Loucy (cell line): ENCODE results near the gene RSPRY1.

Experiments used
- H2AFZ ChIP-seq: fragments of 200-600 bp; sonication (generic); 2 replicates; pipeline ENCODE4 v1.6.0; 2016; ENCODE audit warnings: antibody characterized with exemption, mild to moderate bottlenecking, low read length, moderate library complexity
- H3F3A ChIP-seq: fragments of 200-600 bp; 2 replicates; pipeline ENCODE4 v1.6.0; 2016; ENCODE audit warnings: antibody characterized with exemption, low read depth, mild to moderate bottlenecking
- H3K27me3 ChIP-seq: fragments of 200-600 bp; sonication (generic); 2 replicates; pipeline ENCODE4 v1.6.1; 2014; ENCODE audit warnings: low read length, mild to moderate bottlenecking; ENCODE audit not compliant: insufficient read depth, poor library complexity, severe bottlenecking
- H3K36me3 ChIP-seq: fragments of 200-600 bp; sonication (generic); 2 replicates; pipeline ENCODE4 v1.6.1; 2016; ENCODE audit warnings: low read length; ENCODE audit not compliant: insufficient read depth
- H3K4me1 ChIP-seq: fragments of 200-600 bp; sonication (generic); 2 replicates; pipeline ENCODE4 v1.5.1; 2014; ENCODE audit warnings: low read length, mild to moderate bottlenecking; ENCODE audit not compliant: insufficient read depth, poor library complexity, severe bottlenecking
- H3K4me2 ChIP-seq: fragments of 200-600 bp; sonication (generic); 2 replicates; pipeline ENCODE4 v1.6.0; 2014; ENCODE audit warnings: antibody characterized with exemption, low read length, low read depth, mild to moderate bottlenecking; ENCODE audit not compliant: poor library complexity, severe bottlenecking
- H3K4me3 ChIP-seq: fragments of 200-600 bp; sonication (generic); 2 replicates; pipeline ENCODE4 v1.5.1; 2014; ENCODE audit warnings: low read length, mild to moderate bottlenecking, mixed read lengths; ENCODE audit not compliant: poor library complexity, severe bottlenecking
- H3K79me2 ChIP-seq: fragments of 200-600 bp; sonication (generic); 2 replicates; pipeline ENCODE4 v1.6.1; 2014; ENCODE audit warnings: low read length; ENCODE audit not compliant: insufficient read depth
- H3K9ac ChIP-seq: fragments of 200-600 bp; sonication (generic); 2 replicates; pipeline ENCODE4 v1.6.0; 2014; ENCODE audit warnings: mild to moderate bottlenecking, low read depth, low read length, moderate library complexity; ENCODE audit not compliant: poor library complexity, severe bottlenecking
- H3K9me2 ChIP-seq: fragments of 200-600 bp; sonication (generic); replicated peaks from 2 replicates; pipeline ENCODE4 v1.6.1; 2016; ENCODE audit warnings: low read depth, low read length, mixed read lengths
- H3K9me3 ChIP-seq: fragments of 200-600 bp; sonication (generic); 2 replicates; pipeline ENCODE4 v1.6.1; 2014; ENCODE audit warnings: mild to moderate bottlenecking, antibody characterized with exemption, low read length, low read depth; ENCODE audit not compliant: insufficient read depth
- H4K20me1 ChIP-seq: fragments of 200-600 bp; sonication (generic); 2 replicates; pipeline ENCODE4 v1.6.0; 2014; ENCODE audit warnings: antibody characterized with exemption, low read length, mild to moderate bottlenecking; ENCODE audit not compliant: insufficient read depth, poor library complexity, severe bottlenecking
- EZH2phosphoT487 ChIP-seq: fragments of 200-600 bp; IDR thresholded peaks from 2 replicates; pipeline ENCODE4 v1.6.1; 2018; ENCODE audit warnings: antibody characterized with exemption, mild to moderate bottlenecking, moderate library complexity, borderline replicate concordance
- TF ChIP-seq, protein P1 (sequence below): fragments of 200-600 bp; sonication (generic); conservative IDR thresholded peaks from 2 replicates; pipeline ENCODE4 v1.5.1; 2014; ENCODE audit warnings: mild to moderate bottlenecking, antibody characterized with exemption, low read length

The RSPRY1 gene

DNA sequence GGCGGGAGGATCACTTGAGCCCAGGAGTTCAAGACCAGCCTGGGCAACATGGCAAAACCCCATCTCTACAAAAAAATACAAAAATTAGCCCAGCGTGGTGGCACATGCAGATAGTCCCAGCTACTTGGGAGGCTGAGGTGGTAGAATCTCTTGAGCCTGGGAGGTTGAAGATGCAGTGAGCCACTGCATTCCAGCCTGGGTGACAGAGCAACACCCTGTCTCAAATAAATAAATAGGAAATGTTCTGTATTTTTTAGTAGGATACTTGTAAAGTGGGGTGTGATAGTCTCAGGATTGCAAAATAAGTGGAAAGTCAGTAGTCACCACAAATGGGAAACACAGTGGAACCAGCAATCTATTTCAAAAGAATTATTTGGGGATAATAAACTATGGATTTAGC, 4.0 kb downstream of the RSPRY1 start:
- H3K9me3 ChIP-seq = no peaks in the 10 kb centered on the region
- no peaks in the 10 kb centered on the region for H3F3A ChIP-seq
- peaks cover 94% of the 10 kb centered on the region for H3K79me2 ChIP-seq
- no peak for TF ChIP-seq EZH2phosphoT487
- peak overlapping the region; percentile 47 for H3K9ac ChIP-seq
- no peaks in the 10 kb centered on the region for H3K9me2 ChIP-seq
- H3K4me1 ChIP-seq = peaks cover 41% of the 10 kb centered on the region
- peak overlapping the region; percentile 40 for H3K4me3 ChIP-seq
- no peaks in the 10 kb centered on the region for H3K36me3 ChIP-seq
- no peaks in the 10 kb centered on the region for H3K27me3 ChIP-seq
- H2AFZ ChIP-seq = no peak overlapping the region
- H4K20me1 ChIP-seq = peaks cover 49% of the 10 kb centered on the region
- H3K4me2 ChIP-seq = peak overlapping the region; percentile 56

DNA sequence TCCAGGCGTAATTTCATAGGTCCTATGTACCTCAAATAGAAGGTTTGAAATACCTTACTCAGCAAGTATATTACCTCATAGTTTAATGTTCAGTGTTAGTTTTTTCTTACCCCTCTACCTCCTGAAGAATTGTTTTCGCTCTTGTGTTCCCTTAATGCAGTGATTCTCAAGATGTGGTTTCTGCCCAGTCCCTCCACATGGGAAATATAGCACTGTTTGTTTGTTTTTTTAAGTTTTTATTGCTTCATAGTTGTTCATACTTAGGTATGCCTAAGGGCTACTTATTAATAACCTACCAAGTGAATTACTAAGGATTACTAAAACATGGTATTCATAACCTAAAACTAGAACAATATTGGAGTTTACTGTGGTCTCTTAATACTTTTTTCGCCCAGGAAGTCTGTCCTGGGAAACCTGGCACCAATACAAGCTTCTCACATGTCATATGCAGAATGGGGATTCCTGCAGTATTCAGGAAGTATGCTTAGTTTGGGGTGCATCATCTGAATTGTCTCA, 5.0 kb downstream of the RSPRY1 start:
- Histone ChIP-seq H3K4me2 (peak overlapping the region; percentile 56), H4K20me1 (peaks cover 51% of the 10 kb centered on the region)

DNA sequence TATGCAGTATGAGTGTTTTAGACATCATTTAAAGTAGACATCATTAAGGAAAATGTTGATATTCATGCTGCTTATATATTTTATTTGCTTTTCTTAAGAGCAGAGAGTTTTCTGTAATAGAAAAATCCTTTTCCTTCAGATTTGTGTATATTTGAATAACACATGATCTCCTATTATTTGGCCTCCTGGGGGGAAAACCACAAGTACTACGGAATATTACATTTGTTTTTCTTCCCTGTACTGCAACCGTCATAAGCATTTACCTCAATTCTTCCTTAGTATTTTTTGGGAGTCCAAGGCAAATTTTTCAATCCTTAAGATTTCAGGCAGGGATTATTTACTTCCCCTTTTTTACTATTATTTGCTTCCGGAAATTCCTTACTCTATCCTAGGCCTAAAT, 6.0 kb downstream of the RSPRY1 start:
- Histone ChIP-seq H3F3A (no peaks in the 10 kb centered on the region), H4K20me1 (peaks cover 54% of the 10 kb centered on the region), H3K36me3 (no peaks in the 10 kb centered on the region), H3K4me3 (peak overlapping the region; percentile 48), H2AFZ (no peak overlapping the region), H3K9me2 (no peaks in the 10 kb centered on the region), H3K9ac (peak overlapping the region; percentile 47), H3K79me2 (peaks cover 96% of the 10 kb centered on the region), H3K4me1 (peaks cover 48% of the 10 kb centered on the region), H3K27me3 (no peaks in the 10 kb centered on the region), H3K9me3 (no peaks in the 10 kb centered on the region), H3K4me2 (peak overlapping the region; percentile 56)
- TF ChIP-seq EZH2phosphoT487 = no peak
- TF ChIP-seq, protein P1, sequence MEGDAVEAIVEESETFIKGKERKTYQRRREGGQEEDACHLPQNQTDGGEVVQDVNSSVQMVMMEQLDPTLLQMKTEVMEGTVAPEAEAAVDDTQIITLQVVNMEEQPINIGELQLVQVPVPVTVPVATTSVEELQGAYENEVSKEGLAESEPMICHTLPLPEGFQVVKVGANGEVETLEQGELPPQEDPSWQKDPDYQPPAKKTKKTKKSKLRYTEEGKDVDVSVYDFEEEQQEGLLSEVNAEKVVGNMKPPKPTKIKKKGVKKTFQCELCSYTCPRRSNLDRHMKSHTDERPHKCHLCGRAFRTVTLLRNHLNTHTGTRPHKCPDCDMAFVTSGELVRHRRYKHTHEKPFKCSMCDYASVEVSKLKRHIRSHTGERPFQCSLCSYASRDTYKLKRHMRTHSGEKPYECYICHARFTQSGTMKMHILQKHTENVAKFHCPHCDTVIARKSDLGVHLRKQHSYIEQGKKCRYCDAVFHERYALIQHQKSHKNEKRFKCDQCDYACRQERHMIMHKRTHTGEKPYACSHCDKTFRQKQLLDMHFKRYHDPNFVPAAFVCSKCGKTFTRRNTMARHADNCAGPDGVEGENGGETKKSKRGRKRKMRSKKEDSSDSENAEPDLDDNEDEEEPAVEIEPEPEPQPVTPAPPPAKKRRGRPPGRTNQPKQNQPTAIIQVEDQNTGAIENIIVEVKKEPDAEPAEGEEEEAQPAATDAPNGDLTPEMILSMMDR = no peak

More for the DNA sequence above, 5.0 kb downstream of the RSPRY1 start:
- Histone ChIP-seq H3K9me2 (no peaks in the 10 kb centered on the region), H2AFZ (no peak overlapping the region), H3F3A (no peaks in the 10 kb centered on the region), H3K9me3 (no peaks in the 10 kb centered on the region), H3K79me2 (peaks cover 95% of the 10 kb centered on the region), H3K4me1 (peaks cover 41% of the 10 kb centered on the region), H3K4me3 (peak overlapping the region; percentile 40), H3K36me3 (no peaks in the 10 kb centered on the region), H3K27me3 (no peaks in the 10 kb centered on the region), H3K9ac (peak overlapping the region; percentile 47)
- TF ChIP-seq, protein P1 = no peak
- no peak for TF ChIP-seq EZH2phosphoT487
